HEK293 (cell line): ENCODE results near the gene ZNF503.
A peak's percentile ranks its signal among the peaks of the same experiment; 100 is the strongest.

ENCODE experiments used
- CTCF ChIA-PET: fragments of 350-600 bp; formaldehyde crosslinking; extraction: SDS; loops from one replicate; lab custom pipeline; 2021; ENCODE audit warnings: antibody characterized with exemption; lab: Yijun Ruan, JAX
- POLR2A ChIA-PET: fragments of 300-600 bp; formaldehyde crosslinking; extraction: SDS; loops from one replicate; lab custom pipeline; 2020; ENCODE audit warnings: antibody characterized with exemption, inconsistent platforms; lab: Yijun Ruan, JAX
- H3K27ac ChIP-seq: fragments of 200-500 bp; sonication (Bioruptor generic); 2 replicates; pipeline ENCODE4 v1.5.1; 2014; ENCODE audit warnings: low read depth, low read length, control low read depth, inconsistent platforms; ENCODE audit errors: extremely low read depth
- H3K36me3 ChIP-seq, 2 experiments: fragments of 200-500 bp in 1 of 2; sonication (Bioruptor generic) in 1 of 2; 1 replicate in 1 of 2; 2 replicates in 1 of 2; pipeline ENCODE4 v1.5.1; 2014 to 2017; ENCODE audit warnings: inconsistent platforms in 2 of 2, low read length in 2 of 2; ENCODE audit not compliant: control insufficient read depth in 2 of 2, insufficient read depth in 1 of 2
- H3K4me1 ChIP-seq: fragments of 200-500 bp; sonication (Bioruptor generic); 2 replicates; pipeline ENCODE4 v1.5.1; 2014; ENCODE audit warnings: mild to moderate bottlenecking, low read length, inconsistent platforms; ENCODE audit not compliant: control insufficient read depth, insufficient read depth
- H3K4me3 ChIP-seq: 2 replicates; pipeline ENCODE4 v1.5.1; 2011; ENCODE audit warnings: low read depth, mild to moderate bottlenecking, control low read depth, low read length, moderate library complexity
- H3K9me3 ChIP-seq: fragments of 200-500 bp; sonication (Bioruptor generic); 2 replicates; pipeline ENCODE4 v1.5.1; 2014; ENCODE audit warnings: low read depth, low read length, inconsistent platforms; ENCODE audit not compliant: control insufficient read depth, insufficient read depth
- KLF10 ChIP-seq: fragments of 450-650 bp; IDR thresholded peaks from 2 replicates; pipeline ENCODE4 v1.5.1; 2018; ENCODE audit warnings: missing biosample characterization, mild to moderate bottlenecking, missing genetic modification characterization
- KLF16 ChIP-seq: fragments of 450-650 bp; formaldehyde crosslinking; IDR thresholded peaks from 2 replicates; pipeline ENCODE4 v1.5.1; 2017; ENCODE audit warnings: missing biosample characterization, missing genetic modification characterization
- KLF9 ChIP-seq: fragments of 450-650 bp; formaldehyde crosslinking; IDR thresholded peaks from 2 replicates; pipeline ENCODE4 v1.5.1; 2016; ENCODE audit warnings: missing biosample characterization, missing genetic modification characterization, low read depth
- TCF7L2 ChIP-seq: IDR thresholded peaks from 2 replicates; pipeline ENCODE4 v1.6.1; 2011; ENCODE audit warnings: low read depth, mild to moderate bottlenecking, inconsistent platforms, low read length, moderate library complexity, borderline replicate concordance
- YY2 ChIP-seq: fragments of 450-650 bp; formaldehyde crosslinking; IDR thresholded peaks from 2 replicates; pipeline ENCODE4 v1.5.1; 2016; ENCODE audit warnings: missing biosample characterization, missing genetic modification characterization
- ZNF19 ChIP-seq: fragments of 450-650 bp; formaldehyde crosslinking; IDR thresholded peaks from 2 replicates; pipeline ENCODE4; 2016; ENCODE audit warnings: missing biosample characterization, missing genetic modification characterization, low read depth
- ZNF214 ChIP-seq: fragments of 450-650 bp; formaldehyde crosslinking; IDR thresholded peaks from 2 replicates; pipeline ENCODE4 v1.5.1; 2017; ENCODE audit warnings: missing biosample characterization, mild to moderate bottlenecking, missing genetic modification characterization, borderline replicate concordance
- ZNF335 ChIP-seq: fragments of 450-650 bp; formaldehyde crosslinking; conservative IDR thresholded peaks from 2 replicates; pipeline ENCODE4 v1.5.1; 2016; ENCODE audit warnings: missing biosample characterization, missing genetic modification characterization
- ZNF341 ChIP-seq: fragments of 450-650 bp; formaldehyde crosslinking; IDR thresholded peaks from 2 replicates; pipeline ENCODE4; 2016; ENCODE audit warnings: low read depth, missing biosample characterization, missing genetic modification characterization
- ZNF37A ChIP-seq: fragments of 450-650 bp; IDR thresholded peaks from 2 replicates; pipeline ENCODE4 v1.5.1; 2018; ENCODE audit warnings: missing biosample characterization, missing genetic modification characterization
- ZNF394 ChIP-seq: fragments of 450-650 bp; formaldehyde crosslinking; IDR thresholded peaks from 2 replicates; pipeline ENCODE4 v1.5.1; 2016; ENCODE audit warnings: missing biosample characterization, missing genetic modification characterization, mild to moderate bottlenecking, moderate library complexity, borderline replicate concordance
- ZNF433 ChIP-seq: fragments of 450-650 bp; formaldehyde crosslinking; IDR thresholded peaks from 2 replicates; pipeline ENCODE4 v1.5.1; 2016; ENCODE audit warnings: missing biosample characterization, missing genetic modification characterization, low read depth
- ZNF510 ChIP-seq: fragments of 450-650 bp; formaldehyde crosslinking; IDR thresholded peaks from 2 replicates; pipeline ENCODE4 v1.5.1; 2018; ENCODE audit warnings: mild to moderate bottlenecking, missing genetic modification characterization, missing biosample characterization; ENCODE audit not compliant: insufficient replicate concordance
- ZNF549 ChIP-seq: fragments of 450-650 bp; IDR thresholded peaks from 2 replicates; pipeline ENCODE4 v1.5.1; 2018; ENCODE audit warnings: missing biosample characterization, missing genetic modification characterization, mild to moderate bottlenecking, inconsistent platforms, moderate library complexity
- ZNF558 ChIP-seq: fragments of 450-650 bp; formaldehyde crosslinking; IDR thresholded peaks from 2 replicates; pipeline ENCODE4 v1.5.1; 2016; ENCODE audit warnings: missing biosample characterization, missing genetic modification characterization
- ZNF561 ChIP-seq: fragments of 450-650 bp; IDR thresholded peaks from 2 replicates; pipeline ENCODE4 v1.5.1; 2018; ENCODE audit warnings: missing biosample characterization, missing genetic modification characterization, borderline replicate concordance
- ZNF596 ChIP-seq: fragments of 450-650 bp; IDR thresholded peaks from 2 replicates; pipeline ENCODE4 v1.5.0; 2018; ENCODE audit warnings: missing biosample characterization, mild to moderate bottlenecking, missing genetic modification characterization, moderate library complexity
- ZNF623 ChIP-seq: fragments of 450-650 bp; formaldehyde crosslinking; IDR thresholded peaks from 2 replicates; pipeline ENCODE4 v1.5.1; 2016; ENCODE audit warnings: missing biosample characterization, missing genetic modification characterization
- ZNF777 ChIP-seq: fragments of 450-650 bp; formaldehyde crosslinking; IDR thresholded peaks from 2 replicates; pipeline ENCODE4 v1.5.1; 2017; ENCODE audit warnings: missing biosample characterization, missing genetic modification characterization, borderline replicate concordance
- ZNF785 ChIP-seq: fragments of 450-650 bp; formaldehyde crosslinking; IDR thresholded peaks from 2 replicates; pipeline ENCODE4 v1.5.1; 2016; ENCODE audit warnings: missing biosample characterization, missing genetic modification characterization
- ZNF843 ChIP-seq: fragments of 450-650 bp; formaldehyde crosslinking; IDR thresholded peaks from 2 replicates; pipeline ENCODE4 v1.5.1; 2016; ENCODE audit warnings: missing biosample characterization, missing genetic modification characterization
- ZSCAN16 ChIP-seq: fragments of 450-650 bp; formaldehyde crosslinking; IDR thresholded peaks from 2 replicates; pipeline ENCODE4 v1.5.1; 2016; ENCODE audit warnings: missing biosample characterization, missing genetic modification characterization
- TF ChIP-seq, protein P1 (sequence below): fragments of 450-650 bp; formaldehyde crosslinking; IDR thresholded peaks from 2 replicates; pipeline ENCODE4 v1.5.1; 2016; ENCODE audit warnings: missing biosample characterization, missing genetic modification characterization
- TF ChIP-seq, protein P2 (sequence below): sonication (generic); formaldehyde crosslinking; IDR thresholded peaks from 2 replicates; pipeline ENCODE4 v1.8.1; 2022; ENCODE audit warnings: mild to moderate bottlenecking, moderate library complexity, missing genetic modification reagents
- TF ChIP-seq, protein P3 (sequence below): fragments of 450-650 bp; formaldehyde crosslinking; IDR thresholded peaks from 2 replicates; pipeline ENCODE4 v1.5.1; 2016; ENCODE audit warnings: missing biosample characterization, missing genetic modification characterization, borderline replicate concordance
- TF ChIP-seq, protein P4 (sequence below): fragments of 450-650 bp; formaldehyde crosslinking; conservative IDR thresholded peaks from 2 replicates; pipeline ENCODE4 v1.5.1; 2016; ENCODE audit warnings: low read depth, missing biosample characterization, missing genetic modification characterization

ZNF503 gene

DNA sequence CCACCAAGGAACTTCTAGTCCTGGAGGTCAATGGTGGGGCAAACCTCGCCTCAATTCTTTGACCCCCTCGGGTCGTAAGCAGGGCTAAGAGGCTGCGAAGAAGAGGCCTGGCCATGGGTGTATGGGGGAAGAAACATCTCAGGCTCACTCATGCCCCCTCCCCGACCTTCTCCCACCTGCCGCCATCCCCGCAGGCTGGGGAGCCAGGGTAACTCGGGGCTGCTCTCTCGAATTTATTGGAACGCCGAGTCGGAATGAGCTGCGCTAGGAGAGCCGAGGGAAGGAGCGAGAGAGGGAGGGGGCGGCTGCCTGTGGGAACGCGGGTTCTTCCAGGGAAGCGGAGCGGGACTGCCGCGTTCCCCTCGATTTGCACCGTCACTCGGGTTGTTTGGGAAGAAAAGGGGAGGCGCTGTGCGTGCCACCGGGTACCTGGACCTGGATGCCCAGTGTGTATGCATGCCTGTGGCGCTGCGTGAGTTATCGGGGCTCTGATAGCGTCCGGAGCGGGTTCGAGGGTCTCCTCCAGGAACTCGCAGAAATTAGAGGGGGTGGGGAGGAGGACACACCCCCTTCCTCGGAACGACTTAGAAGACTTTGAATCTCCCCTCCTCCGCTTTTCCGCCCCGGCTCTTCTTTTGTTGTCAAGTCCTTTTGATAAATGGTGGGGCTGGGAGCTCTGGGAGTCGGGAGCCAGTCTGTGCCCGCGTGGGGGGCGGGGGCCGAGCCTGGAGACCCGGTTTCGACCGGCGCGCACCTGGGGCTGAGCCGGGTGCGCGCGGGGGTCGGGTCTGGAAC lies 1.8 kb upstream of the ZNF503 start:
- ChIA-PET CTCF (interaction anchor here (0.6 to 0.7 kb wide), 3 partner anchors 26 to 1703 kb away, joined by 3 to 4 read pairs (median 3); no protein-coding TSS in a partner anchor), POLR2A (interaction anchor here (0.6 to 0.9 kb wide), 2 partner anchors 116 to 134 kb away, joined by 3 to 4 read pairs; no protein-coding TSS in a partner anchor)
- Histone ChIP-seq H3K36me3 (peaks cover 0 to 40% of the 10 kb centered on the region in 2 experiments; a peak in 1 of 3 replicates), H3K27ac (peak overlapping the region; percentile 100), H3K4me3 (peak overlapping the region; percentile 51), H3K4me1 (no peaks in the 10 kb centered on the region), H3K9me3 (no peaks in the 10 kb centered on the region)
- no peak for TF ChIP-seq ZNF623 (tag by site-specific recombination)
- peak; percentile 95 for TF ChIP-seq KLF10 (tag by site-specific recombination)
- peak; percentile 53; the same call in 1 of the 2 replicates for TF ChIP-seq ZNF596 (tag by site-specific recombination)
- TF ChIP-seq KLF9: peak; percentile 94
- TF ChIP-seq ZNF843 (tag by site-specific recombination): no peak
- TF ChIP-seq ZNF214: no peak
- TF ChIP-seq, protein P1, sequence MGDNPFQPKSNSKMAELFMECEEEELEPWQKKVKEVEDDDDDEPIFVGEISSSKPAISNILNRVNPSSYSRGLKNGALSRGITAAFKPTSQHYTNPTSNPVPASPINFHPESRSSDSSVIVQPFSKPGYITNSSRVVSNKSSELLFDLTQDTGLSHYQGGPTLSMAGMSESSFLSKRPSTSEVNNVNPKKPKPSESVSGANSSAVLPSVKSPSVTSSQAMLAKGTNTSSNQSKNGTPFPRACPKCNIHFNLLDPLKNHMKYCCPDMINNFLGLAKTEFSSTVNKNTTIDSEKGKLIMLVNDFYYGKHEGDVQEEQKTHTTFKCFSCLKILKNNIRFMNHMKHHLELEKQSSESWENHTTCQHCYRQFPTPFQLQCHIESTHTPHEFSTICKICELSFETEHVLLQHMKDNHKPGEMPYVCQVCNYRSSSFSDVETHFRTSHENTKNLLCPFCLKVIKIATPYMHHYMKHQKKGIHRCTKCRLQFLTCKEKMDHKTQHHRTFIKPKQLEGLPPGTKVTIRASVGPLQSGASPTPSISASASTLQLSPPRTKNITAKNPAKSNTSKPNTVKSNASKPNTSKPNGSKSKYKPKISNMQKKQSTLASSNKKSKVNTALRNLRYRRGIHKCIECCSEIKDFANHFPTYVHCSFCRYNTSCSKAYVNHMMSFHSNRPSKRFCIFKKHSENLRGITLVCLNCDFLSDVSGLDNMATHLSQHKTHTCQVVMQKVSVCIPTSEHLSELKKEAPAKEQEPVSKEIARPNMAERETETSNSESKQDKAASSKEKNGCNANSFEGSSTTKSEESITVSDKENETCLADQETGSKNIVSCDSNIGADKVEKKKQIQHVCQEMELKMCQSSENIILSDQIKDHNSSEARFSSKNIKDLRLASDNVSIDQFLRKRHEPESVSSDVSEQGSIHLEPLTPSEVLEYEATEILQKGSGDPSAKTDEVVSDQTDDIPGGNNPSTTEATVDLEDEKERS (tag by site-specific recombination): no peak
- TF ChIP-seq ZNF549 (tag by site-specific recombination): no peak
- TF ChIP-seq, protein P2, sequence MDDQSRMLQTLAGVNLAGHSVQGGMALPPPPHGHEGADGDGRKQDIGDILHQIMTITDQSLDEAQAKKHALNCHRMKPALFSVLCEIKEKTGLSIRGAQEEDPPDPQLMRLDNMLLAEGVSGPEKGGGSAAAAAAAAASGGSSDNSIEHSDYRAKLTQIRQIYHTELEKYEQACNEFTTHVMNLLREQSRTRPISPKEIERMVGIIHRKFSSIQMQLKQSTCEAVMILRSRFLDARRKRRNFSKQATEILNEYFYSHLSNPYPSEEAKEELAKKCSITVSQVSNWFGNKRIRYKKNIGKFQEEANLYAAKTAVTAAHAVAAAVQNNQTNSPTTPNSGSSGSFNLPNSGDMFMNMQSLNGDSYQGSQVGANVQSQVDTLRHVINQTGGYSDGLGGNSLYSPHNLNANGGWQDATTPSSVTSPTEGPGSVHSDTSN (CRISPR knock-in tag): no peak
- TF ChIP-seq, protein P3, sequence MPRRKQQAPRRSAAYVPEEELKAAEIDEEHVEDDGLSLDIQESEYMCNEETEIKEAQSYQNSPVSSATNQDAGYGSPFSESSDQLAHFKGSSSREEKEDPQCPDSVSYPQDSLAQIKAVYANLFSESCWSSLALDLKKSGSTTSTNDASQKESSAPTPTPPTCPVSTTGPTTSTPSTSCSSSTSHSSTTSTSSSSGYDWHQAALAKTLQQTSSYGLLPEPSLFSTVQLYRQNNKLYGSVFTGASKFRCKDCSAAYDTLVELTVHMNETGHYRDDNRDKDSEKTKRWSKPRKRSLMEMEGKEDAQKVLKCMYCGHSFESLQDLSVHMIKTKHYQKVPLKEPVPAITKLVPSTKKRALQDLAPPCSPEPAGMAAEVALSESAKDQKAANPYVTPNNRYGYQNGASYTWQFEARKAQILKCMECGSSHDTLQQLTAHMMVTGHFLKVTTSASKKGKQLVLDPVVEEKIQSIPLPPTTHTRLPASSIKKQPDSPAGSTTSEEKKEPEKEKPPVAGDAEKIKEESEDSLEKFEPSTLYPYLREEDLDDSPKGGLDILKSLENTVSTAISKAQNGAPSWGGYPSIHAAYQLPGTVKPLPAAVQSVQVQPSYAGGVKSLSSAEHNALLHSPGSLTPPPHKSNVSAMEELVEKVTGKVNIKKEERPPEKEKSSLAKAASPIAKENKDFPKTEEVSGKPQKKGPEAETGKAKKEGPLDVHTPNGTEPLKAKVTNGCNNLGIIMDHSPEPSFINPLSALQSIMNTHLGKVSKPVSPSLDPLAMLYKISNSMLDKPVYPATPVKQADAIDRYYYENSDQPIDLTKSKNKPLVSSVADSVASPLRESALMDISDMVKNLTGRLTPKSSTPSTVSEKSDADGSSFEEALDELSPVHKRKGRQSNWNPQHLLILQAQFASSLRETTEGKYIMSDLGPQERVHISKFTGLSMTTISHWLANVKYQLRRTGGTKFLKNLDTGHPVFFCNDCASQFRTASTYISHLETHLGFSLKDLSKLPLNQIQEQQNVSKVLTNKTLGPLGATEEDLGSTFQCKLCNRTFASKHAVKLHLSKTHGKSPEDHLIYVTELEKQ: no peak
- TF ChIP-seq ZNF558 (tag by site-specific recombination): no peak
- TF ChIP-seq ZNF785 (tag by site-specific recombination): no peak
- TF ChIP-seq ZNF510 (tag by site-specific recombination): no peak
- TF ChIP-seq ZNF37A: no peak
- TF ChIP-seq ZNF19: peak; percentile 53; the same call in 1 of the 2 replicates
- TF ChIP-seq KLF16 (tag by site-specific recombination): peak; percentile 51; the same call in 1 of the 2 replicates
- TF ChIP-seq ZNF341 (tag by site-specific recombination): peak; percentile 93
- TF ChIP-seq YY2: no peak
- 0 out of 2 replicates have a peak, but pooled peaks have one; percentile 10 for TF ChIP-seq ZNF335 (tag by site-specific recombination)
- TF ChIP-seq ZSCAN16 (tag by site-specific recombination): no peak
- TF ChIP-seq, protein P4, sequence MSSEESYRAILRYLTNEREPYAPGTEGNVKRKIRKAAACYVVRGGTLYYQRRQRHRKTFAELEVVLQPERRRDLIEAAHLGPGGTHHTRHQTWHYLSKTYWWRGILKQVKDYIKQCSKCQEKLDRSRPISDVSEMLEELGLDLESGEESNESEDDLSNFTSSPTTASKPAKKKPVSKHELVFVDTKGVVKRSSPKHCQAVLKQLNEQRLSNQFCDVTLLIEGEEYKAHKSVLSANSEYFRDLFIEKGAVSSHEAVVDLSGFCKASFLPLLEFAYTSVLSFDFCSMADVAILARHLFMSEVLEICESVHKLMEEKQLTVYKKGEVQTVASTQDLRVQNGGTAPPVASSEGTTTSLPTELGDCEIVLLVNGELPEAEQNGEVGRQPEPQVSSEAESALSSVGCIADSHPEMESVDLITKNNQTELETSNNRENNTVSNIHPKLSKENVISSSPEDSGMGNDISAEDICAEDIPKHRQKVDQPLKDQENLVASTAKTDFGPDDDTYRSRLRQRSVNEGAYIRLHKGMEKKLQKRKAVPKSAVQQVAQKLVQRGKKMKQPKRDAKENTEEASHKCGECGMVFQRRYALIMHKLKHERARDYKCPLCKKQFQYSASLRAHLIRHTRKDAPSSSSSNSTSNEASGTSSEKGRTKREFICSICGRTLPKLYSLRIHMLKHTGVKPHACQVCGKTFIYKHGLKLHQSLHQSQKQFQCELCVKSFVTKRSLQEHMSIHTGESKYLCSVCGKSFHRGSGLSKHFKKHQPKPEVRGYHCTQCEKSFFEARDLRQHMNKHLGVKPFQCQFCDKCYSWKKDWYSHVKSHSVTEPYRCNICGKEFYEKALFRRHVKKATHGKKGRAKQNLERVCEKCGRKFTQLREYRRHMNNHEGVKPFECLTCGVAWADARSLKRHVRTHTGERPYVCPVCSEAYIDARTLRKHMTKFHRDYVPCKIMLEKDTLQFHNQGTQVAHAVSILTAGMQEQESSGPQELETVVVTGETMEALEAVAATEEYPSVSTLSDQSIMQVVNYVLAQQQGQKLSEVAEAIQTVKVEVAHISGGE (tag by site-specific recombination): peak; percentile 29; the same call in 1 of the 2 replicates
- TF ChIP-seq ZNF777 (tag by site-specific recombination): peak; percentile 41; the same call in 1 of the 2 replicates
- TF ChIP-seq TCF7L2: peak; percentile 80
- no peak for TF ChIP-seq ZNF394 (tag by site-specific recombination)
- TF ChIP-seq ZNF561: peak; percentile 60; the same call in 1 of the 2 replicates
- TF ChIP-seq ZNF433: no peak
